ENCODE data around the gene ARHGEF11.

Gene ARHGEF11

DNA sequence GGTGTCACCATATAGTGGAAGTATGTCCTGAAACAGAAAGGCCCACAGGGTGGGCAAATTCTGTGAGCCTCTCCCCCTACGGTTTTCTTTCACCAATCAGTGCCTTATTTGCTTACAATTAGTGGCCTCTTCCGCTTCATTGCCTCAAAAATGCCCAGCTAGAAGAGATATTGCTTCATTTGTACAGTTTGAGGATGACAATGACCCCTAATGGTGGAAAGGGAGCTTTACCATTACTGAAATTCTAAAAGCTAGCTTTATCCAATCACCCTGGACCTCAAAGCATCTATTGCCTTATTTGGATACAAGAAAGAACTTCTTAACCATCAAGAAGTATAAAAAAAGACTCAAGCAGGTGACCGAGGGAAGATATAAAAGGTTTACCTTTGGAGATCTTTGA, 75.5 kb downstream of the ARHGEF11 start:
- TF ChIP-seq, protein P1, sequence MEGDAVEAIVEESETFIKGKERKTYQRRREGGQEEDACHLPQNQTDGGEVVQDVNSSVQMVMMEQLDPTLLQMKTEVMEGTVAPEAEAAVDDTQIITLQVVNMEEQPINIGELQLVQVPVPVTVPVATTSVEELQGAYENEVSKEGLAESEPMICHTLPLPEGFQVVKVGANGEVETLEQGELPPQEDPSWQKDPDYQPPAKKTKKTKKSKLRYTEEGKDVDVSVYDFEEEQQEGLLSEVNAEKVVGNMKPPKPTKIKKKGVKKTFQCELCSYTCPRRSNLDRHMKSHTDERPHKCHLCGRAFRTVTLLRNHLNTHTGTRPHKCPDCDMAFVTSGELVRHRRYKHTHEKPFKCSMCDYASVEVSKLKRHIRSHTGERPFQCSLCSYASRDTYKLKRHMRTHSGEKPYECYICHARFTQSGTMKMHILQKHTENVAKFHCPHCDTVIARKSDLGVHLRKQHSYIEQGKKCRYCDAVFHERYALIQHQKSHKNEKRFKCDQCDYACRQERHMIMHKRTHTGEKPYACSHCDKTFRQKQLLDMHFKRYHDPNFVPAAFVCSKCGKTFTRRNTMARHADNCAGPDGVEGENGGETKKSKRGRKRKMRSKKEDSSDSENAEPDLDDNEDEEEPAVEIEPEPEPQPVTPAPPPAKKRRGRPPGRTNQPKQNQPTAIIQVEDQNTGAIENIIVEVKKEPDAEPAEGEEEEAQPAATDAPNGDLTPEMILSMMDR (conservative IDR thresholded peaks at IDR 0.05), result peak; percentile 18; the same call in 1 of the 2 replicates
- TF ChIP-seq ZFX (IDR thresholded peaks at IDR 0.05), result no peak
- H3K27ac ChIP-seq, result no peak overlapping the region

DNA sequence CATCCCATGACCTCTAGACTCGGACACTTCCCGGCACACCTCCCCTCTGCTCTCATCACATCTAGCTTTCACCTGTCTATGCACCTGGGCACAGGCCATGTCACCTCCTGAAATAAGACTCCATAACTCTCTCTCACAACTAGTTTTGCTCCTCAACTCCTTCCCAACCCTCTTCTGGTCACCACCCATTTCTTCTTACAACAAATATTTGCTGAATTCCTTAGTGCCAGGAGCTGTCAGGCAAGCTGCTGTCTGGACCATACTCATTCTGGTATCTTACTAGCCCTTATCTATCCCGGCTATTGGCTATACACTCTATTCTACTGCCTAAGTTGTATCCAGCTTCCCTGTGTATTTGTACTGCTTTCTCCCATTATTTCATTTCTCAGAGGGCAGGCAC, 76.0 kb downstream of the ARHGEF11 start:
- TF ChIP-seq, protein P1 (conservative IDR thresholded peaks at IDR 0.05), result no peak
- no peak for TF ChIP-seq ZFX (IDR thresholded peaks at IDR 0.05)
- H3K27ac ChIP-seq, result no peak overlapping the region

DNA sequence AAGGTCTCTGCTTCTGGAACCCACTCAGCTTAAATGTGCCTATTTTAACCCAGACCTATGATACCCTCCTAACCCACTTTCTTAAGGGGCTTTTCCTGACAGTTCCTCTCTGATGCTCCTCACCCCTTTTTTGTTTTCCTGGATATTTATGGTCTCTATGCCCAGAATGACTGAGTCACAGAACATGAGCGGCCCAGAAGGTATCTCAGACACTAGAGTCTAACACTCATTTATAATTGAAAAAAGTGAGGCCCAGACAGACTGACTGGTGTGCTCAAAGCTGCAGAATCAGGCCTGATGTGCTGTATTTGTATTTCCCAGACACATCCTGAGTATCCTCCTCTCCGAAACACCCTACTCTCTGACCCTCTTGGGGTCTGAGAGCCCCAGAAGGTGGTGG, 81.1 kb downstream of the ARHGEF11 start:
- TF ChIP-seq ZFX (IDR thresholded peaks at IDR 0.05), result no peak
- TF ChIP-seq, protein P1 (conservative IDR thresholded peaks at IDR 0.05), result no peak
- no peak overlapping the region for H3K27ac ChIP-seq

DNA sequence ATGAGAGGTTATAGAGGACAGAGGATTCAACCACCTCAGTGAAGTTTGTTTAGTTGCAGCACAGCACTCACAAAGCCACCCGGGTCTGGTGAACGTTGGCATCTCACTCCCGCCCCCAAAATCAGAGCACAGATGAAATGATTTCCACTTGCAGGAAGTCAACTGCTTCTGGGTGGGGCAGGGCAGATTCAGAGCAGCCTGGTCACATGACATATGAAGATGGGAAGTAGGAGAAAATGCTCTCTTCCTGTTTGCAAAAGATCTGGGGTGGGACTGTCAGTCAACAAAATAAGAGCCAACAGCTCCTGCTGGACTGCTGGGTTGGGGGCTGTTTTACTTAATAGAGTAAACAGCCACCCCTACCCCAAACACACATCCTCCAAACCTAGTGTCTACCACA, 81.9 kb downstream of the ARHGEF11 start:
- no peak for TF ChIP-seq ZFX (IDR thresholded peaks at IDR 0.05)
- TF ChIP-seq, protein P1 (conservative IDR thresholded peaks at IDR 0.05), result no peak
- H3K27ac ChIP-seq, result no peak overlapping the region

DNA sequence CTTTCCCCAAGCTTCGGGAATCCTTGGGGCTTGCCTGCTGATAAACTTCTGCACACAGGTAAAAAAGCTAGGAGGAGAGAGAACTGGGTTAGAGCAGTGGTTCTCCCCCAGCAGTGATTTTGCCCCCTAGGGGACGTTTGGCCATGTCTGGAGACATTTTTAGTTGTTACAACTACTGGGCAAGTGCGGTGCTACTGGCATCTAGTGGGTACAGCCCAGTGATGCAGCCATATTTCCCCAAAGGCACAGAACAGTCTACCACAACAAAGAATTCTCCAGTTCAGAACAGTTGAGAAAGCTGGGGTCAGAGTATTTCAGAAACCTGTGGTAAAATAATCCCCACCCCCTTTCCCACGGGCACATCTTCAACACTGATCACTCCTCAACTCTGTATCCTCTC, 83.8 kb downstream of the ARHGEF11 start:
- TF ChIP-seq ZFX (IDR thresholded peaks at IDR 0.05), result no peak
- TF ChIP-seq, protein P1 (conservative IDR thresholded peaks at IDR 0.05), result peak; percentile 36
- H3K27ac ChIP-seq, result no peak overlapping the region

DNA sequence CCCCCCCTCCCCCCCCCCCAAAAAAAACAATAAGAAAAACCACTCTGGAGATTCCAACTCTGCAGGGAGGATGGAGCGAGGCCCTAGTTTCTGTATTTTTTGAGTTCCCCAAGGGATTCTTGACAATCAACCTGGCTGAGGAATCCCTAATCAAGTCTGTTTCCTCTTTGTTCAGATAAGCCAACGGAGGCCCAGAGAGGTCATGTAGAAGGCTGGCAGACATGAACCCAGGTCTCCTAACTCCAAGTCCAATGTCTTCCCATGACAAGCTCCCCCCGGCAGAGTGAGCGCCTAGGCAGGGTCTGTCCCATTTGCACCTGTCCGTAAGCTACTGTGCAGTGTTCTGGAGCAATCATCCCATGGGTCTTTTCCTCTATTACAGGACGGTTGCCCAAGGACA, 85.6 kb downstream of the ARHGEF11 start:
- TF ChIP-seq, protein P1 (conservative IDR thresholded peaks at IDR 0.05), result no peak
- no peak for TF ChIP-seq ZFX (IDR thresholded peaks at IDR 0.05)
- no peak overlapping the region for H3K27ac ChIP-seq

DNA sequence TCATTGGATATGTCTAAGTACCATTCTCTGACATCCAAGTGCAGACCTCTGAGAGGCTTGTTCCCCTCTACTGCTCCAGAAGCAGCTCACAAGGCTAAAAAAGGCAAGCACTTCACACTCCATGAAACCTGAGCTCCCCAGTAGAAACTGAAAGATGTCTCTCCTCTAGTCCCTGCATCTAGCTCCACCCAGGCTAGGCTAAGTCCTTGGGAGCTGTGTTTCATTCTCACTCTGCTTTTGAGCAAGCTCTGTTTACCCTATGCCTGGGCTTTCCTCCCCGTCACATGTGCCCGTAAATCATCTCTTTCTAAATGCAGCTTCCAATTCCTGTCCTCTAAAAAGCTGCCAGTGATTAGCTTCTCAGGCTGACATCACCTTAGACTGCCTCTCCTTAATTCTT, 86.1 kb downstream of the ARHGEF11 start:
- no peak overlapping the region for H3K27ac ChIP-seq
- TF ChIP-seq, protein P1 (conservative IDR thresholded peaks at IDR 0.05), result no peak
- no peak for TF ChIP-seq ZFX (IDR thresholded peaks at IDR 0.05)
